GM21619 (cell line): ENCODE results near the gene SLC22A6.

ENCODE experiments used
- ATAC-seq: cut with Tn5 transposase; IDR thresholded peaks from one replicate; pipeline ENCODE4 v1.9.1; 2021; ENCODE audit not compliant: unreplicated experiment

Gene SLC22A6

GRCh38 chr11:62933750-62934495, 50.8 kb downstream of the SLC22A6 start:
- no peak for ATAC-seq

GRCh38 chr11:62933285-62933684, 51.5 kb downstream of the SLC22A6 start:
- ATAC-seq = no peak

GRCh38 chr11:62931499-62932278, 53.1 kb downstream of the SLC22A6 start:
- ATAC-seq = no peak

- ATAC-seq = no peak
Measured at GRCh38 chr11:62930666-62931065, 54.1 kb downstream of the SLC22A6 start.

GRCh38 chr11:62930157-62930556, 54.6 kb downstream of the SLC22A6 start:
- no peak for ATAC-seq

- ATAC-seq = no peak
Measured at GRCh38 chr11:62928011-62928410, 56.8 kb downstream of the SLC22A6 start.

- no peak for ATAC-seq
Measured at GRCh38 chr11:62926680-62927455, 57.9 kb downstream of the SLC22A6 start.
